H4 (cell line): ENCODE results near the gene ACTG2. TPM values are rescaled to one million over a fixed set of nuclear protein-coding genes. Genes with fewer than 3 reads are reported as not detected.
"Not testable (repeated sequence)": the region's sequence is repeated elsewhere in the genome, so short reads cannot be mapped to it uniquely, and the experiment has no call there.

Experiments used
- DNase-seq: peaks from one replicate; pipeline ENCODE4 v3.0.0-alpha.2; 2015; ENCODE audit warnings: low spot score
- total RNA-seq: library from RNA; depleted of rRNA; stranded (reverse); fragments of >200 nt; shearing (Covaris generic); gene quantifications from 2 replicates; pipeline ENCODE4 v1.2.3, GENCODE V29; 2014

ACTG2 gene
- total RNA-seq, 1 experiment from 2014 or later: not detected

GRCh38 chr2:73893764-73894474, 1.1 kb downstream of the ACTG2 start:
- no peak for DNase-seq

- no peak for DNase-seq
These were observed 1.7 kb downstream of the ACTG2 start for GRCh38 chr2:73894475-73894850.

- DNase-seq: no peak
These were observed 2.1 kb downstream of the ACTG2 start for GRCh38 chr2:73894877-73895276.

- DNase-seq: no peak
These were observed 2.7 kb downstream of the ACTG2 start for GRCh38 chr2:73895473-73895872.

GRCh38 chr2:73896362-73897239, 3.8 kb downstream of the ACTG2 start:
- DNase-seq: no peak

GRCh38 chr2:73897240-73897583, 4.4 kb downstream of the ACTG2 start:
- no peak for DNase-seq

GRCh38 chr2:73897934-73898333, 5.1 kb downstream of the ACTG2 start:
- no peak for DNase-seq

- no peak for DNase-seq
These were observed 7.1 kb downstream of the ACTG2 start for GRCh38 chr2:73899801-73900336.

- DNase-seq: no peak
These were observed 8.3 kb downstream of the ACTG2 start for GRCh38 chr2:73901143-73901542.

- no peak for DNase-seq
These were observed 9.5 kb downstream of the ACTG2 start for GRCh38 chr2:73902284-73902683.

GRCh38 chr2:73903313-73903712, 10.5 kb downstream of the ACTG2 start:
- no peak for DNase-seq

- not testable (repeated sequence) for DNase-seq
These were observed 11.3 kb downstream of the ACTG2 start for GRCh38 chr2:73903949-73904613.

- no peak for DNase-seq
These were observed 12.1 kb downstream of the ACTG2 start for GRCh38 chr2:73904952-73905351.

GRCh38 chr2:73906847-73907505, 14.2 kb downstream of the ACTG2 start:
- DNase-seq: no peak

- no peak for DNase-seq
These were observed 15.1 kb downstream of the ACTG2 start for GRCh38 chr2:73907840-73908452.

- DNase-seq: no peak
These were observed 16.2 kb downstream of the ACTG2 start for GRCh38 chr2:73908689-73909652.

- DNase-seq: no peak
These were observed 18.2 kb downstream of the ACTG2 start for GRCh38 chr2:73910873-73911547.

- no peak for DNase-seq
These were observed 18.9 kb downstream of the ACTG2 start for GRCh38 chr2:73911548-73912208.

GRCh38 chr2:73913414-73914054, 20.7 kb downstream of the ACTG2 start:
- DNase-seq: no peak
